22Rv1 (cell line): ENCODE measurements around the gene PLPP1.

Experiments
- CTCF ChIP-seq: fragments of 450-650 bp; IDR thresholded peaks from 2 replicates; pipeline ENCODE4 v1.5.1; 2017; ENCODE audit warnings: mild to moderate bottlenecking
- ZFX ChIP-seq: fragments of 450-650 bp; IDR thresholded peaks from 2 replicates; pipeline ENCODE4 v1.6.1; 2017; ENCODE audit warnings: antibody characterized with exemption, borderline replicate concordance

- TF ChIP-seq CTCF (no peak), ZFX (no peak)
These were observed 107.6 kb downstream of the PLPP1 start for GRCh38 chr5:55427157-55427556.
